C1 segment of cervical spinal cord (tissue), 14 donors: Measurements from ENCODE around the gene GNAI2.
"Not testable (repeated sequence)": the region's sequence is repeated elsewhere in the genome, so short reads cannot be mapped to it uniquely, and the experiment has no call there.

ENCODE experiments used
- DNase-seq, 14 donors: peaks; one replicate each; lab custom pipeline; 2025; lab: John Stamatoyannopoulos, UW

The GNAI2 gene

GRCh38 chr3:50204804-50205412, 31.1 kb upstream of the GNAI2 start, which contains the start of gene SLC38A3:
TSS of gene SLC38A3 (plus strand) at chr3:50205271. CDS start at chr3:50214200, 8,929 bp downstream.
- peak in 10 of 14 donors; percentile 11 to 71 (median 44) for DNase-seq

- peak in 6 of 14 donors; percentile 11 to 53 (median 44) for DNase-seq
Measured at GRCh38 chr3:50205413-50206276, 30.4 kb upstream of the GNAI2 start.

- no peak for DNase-seq
Measured at GRCh38 chr3:50207359-50208042, 28.5 kb upstream of the GNAI2 start.

GRCh38 chr3:50208677-50209344, 27.2 kb upstream of the GNAI2 start:
- peak in 1 of 14 donors; percentile 37 for DNase-seq

- no peak for DNase-seq
Measured at GRCh38 chr3:50210176-50210509, 25.9 kb upstream of the GNAI2 start.

GRCh38 chr3:50210510-50211367, 25.3 kb upstream of the GNAI2 start:
- no peak for DNase-seq

- DNase-seq = not testable (repeated sequence)
Measured at GRCh38 chr3:50211368-50211717, 24.7 kb upstream of the GNAI2 start.

- peak in 1 of 14 donors; percentile 36 for DNase-seq
Measured at GRCh38 chr3:50211930-50212329, 24.1 kb upstream of the GNAI2 start.

- no peak for DNase-seq
Measured at GRCh38 chr3:50212502-50212901, 23.5 kb upstream of the GNAI2 start.

GRCh38 chr3:50212971-50213370, 23.0 kb upstream of the GNAI2 start:
- DNase-seq = no peak

GRCh38 chr3:50213373-50213772, 22.6 kb upstream of the GNAI2 start:
- peak in 12 of 14 donors; percentile 66 to 94 (median 84) for DNase-seq

- DNase-seq = no peak
Measured at GRCh38 chr3:50214824-50215223, 21.2 kb upstream of the GNAI2 start.

- DNase-seq = no peak
Measured at GRCh38 chr3:50215529-50215928, 20.5 kb upstream of the GNAI2 start.

- DNase-seq = no peak
Measured at GRCh38 chr3:50217681-50218080, 18.3 kb upstream of the GNAI2 start.

- no peak for DNase-seq
Measured at GRCh38 chr3:50218448-50218847, 17.6 kb upstream of the GNAI2 start.

- no peak for DNase-seq
Measured at GRCh38 chr3:50219285-50219684, 16.7 kb upstream of the GNAI2 start.

GRCh38 chr3:50220109-50220508, 15.9 kb upstream of the GNAI2 start:
- no peak for DNase-seq

GRCh38 chr3:50221051-50221410, 15.0 kb upstream of the GNAI2 start:
- no peak for DNase-seq

- DNase-seq = peak in 6 of 14 donors; percentile 20 to 73 (median 39)
Measured at GRCh38 chr3:50221411-50222168, 14.4 kb upstream of the GNAI2 start.

GRCh38 chr3:50222169-50222528, 13.9 kb upstream of the GNAI2 start:
- DNase-seq = no peak
